Endothelial cell of umbilical vein (primary cell): ENCODE data around the gene SPRING1.
A peak's percentile ranks its signal among the peaks of the same experiment; 100 is the strongest.

Experiments used
- CTCF ChIP-seq, 2 donors: IDR thresholded peaks; 1 replicate in 1 of 2; 2 replicates in 1 of 2; pipeline ENCODE4 v1.5.1; 2011; ENCODE audit warnings: low read length in 2 of 2, mild to moderate bottlenecking in 2 of 2, moderate library complexity in 2 of 2, control low read depth in 1 of 2, inconsistent platforms in 1 of 2, low read depth in 1 of 2; ENCODE audit not compliant: insufficient read depth in 1 of 2; ENCODE audit errors: extremely low read depth in 1 of 2
- EZH2 ChIP-seq: IDR thresholded peaks from 2 replicates; pipeline ENCODE4 v1.6.1; 2012; ENCODE audit warnings: borderline replicate concordance, low read depth, mild to moderate bottlenecking, moderate library complexity, low read length, inconsistent platforms; ENCODE audit not compliant: severe bottlenecking
- FOS ChIP-seq: IDR thresholded peaks from 2 replicates; pipeline ENCODE4 v1.6.1; 2011; ENCODE audit warnings: mild to moderate bottlenecking, low read length, moderate library complexity, borderline replicate concordance; ENCODE audit not compliant: insufficient read depth
- MAX ChIP-seq: IDR thresholded peaks from 2 replicates; pipeline ENCODE4 v1.6.1; 2011; ENCODE audit not compliant: insufficient read depth, insufficient read length
- POLR2A ChIP-seq: IDR thresholded peaks from 2 replicates; pipeline ENCODE4 v1.6.1; 2012; ENCODE audit warnings: low read depth, mild to moderate bottlenecking, control low read depth, low read length
- POLR2AphosphoS5 ChIP-seq: IDR thresholded peaks from 2 replicates; pipeline ENCODE4 v1.6.1; 2012; ENCODE audit warnings: low read depth, mild to moderate bottlenecking, control low read depth, low read length, moderate library complexity; ENCODE audit not compliant: insufficient read depth

GRCh38 chr12:116693286-116694227 lies 44.3 kb downstream of the SPRING1 start:
- TF ChIP-seq POLR2A = no peak
- no peak for TF ChIP-seq CTCF (IDR thresholded peaks at IDR 0.05; ENCODE audit: extremely low read depth in 1 of 2, insufficient read depth in 1 of 2, low read depth in 1 of 2, low read length in 2 of 2)
- no peak for TF ChIP-seq POLR2AphosphoS5
- TF ChIP-seq FOS = no peak
- TF ChIP-seq EZH2 = peak; percentile 80
- TF ChIP-seq MAX = no peak
